Panc1 (cell line): ENCODE results near the gene MORF4L2. TPM values are rescaled to one million over a fixed set of nuclear protein-coding genes. Genes with fewer than 3 reads are reported as not detected.

ENCODE experiments used
- ATAC-seq: fragments of 200-7000 bp; cut with Tn5 transposase; 2 replicates; pipeline ENCODE4 v1.9.1; 2020; ENCODE audit warnings: mild to moderate bottlenecking, moderate library complexity
- BruUV-seq: library from RNA; stranded (reverse); fragments of 400-500 nt; replicated peaks from 2 replicates; lab custom pipeline; 2021; lab: Mats Ljungman, UMichigan
- CTCF ChIA-PET: fragments of 300-600 bp; sonication (Branson Sonifier 250); formaldehyde crosslinking; loops from one replicate; lab custom pipeline; 2022; ENCODE audit warnings: antibody characterized with exemption; lab: Charles Lee
- POLR2A ChIA-PET: fragments of 300-600 bp; sonication (Branson Sonifier 250); formaldehyde crosslinking; loops from one replicate; lab custom pipeline; 2022; ENCODE audit warnings: antibody characterized with exemption; lab: Charles Lee
- DNase-seq: peaks from one replicate; pipeline ENCODE4 v3.0.0-alpha.2; 2010; ENCODE audit warnings: low read depth, low spot score
- H3K27ac ChIP-seq: 2 replicates; pipeline ENCODE4 v1.5.1; 2011; ENCODE audit warnings: mild to moderate bottlenecking, low read length, inconsistent platforms
- H3K27me3 ChIP-seq: fragments of 200-500 bp; sonication (Bioruptor generic); 2 replicates; pipeline ENCODE4 v1.6.0; 2014; ENCODE audit warnings: low read length, inconsistent platforms; ENCODE audit not compliant: control insufficient read depth, insufficient read depth
- H3K36me3 ChIP-seq: fragments of 200-500 bp; sonication (Bioruptor generic); 2 replicates; pipeline ENCODE4 v1.5.1; 2014; ENCODE audit warnings: inconsistent platforms, mild to moderate bottlenecking, low read length, moderate library complexity; ENCODE audit not compliant: control insufficient read depth, insufficient read depth
- H3K4me1 ChIP-seq: 2 replicates; pipeline ENCODE4 v1.5.1; 2011; ENCODE audit warnings: inconsistent platforms, mild to moderate bottlenecking, low read length, moderate library complexity; ENCODE audit not compliant: control insufficient read depth, insufficient read depth
- H3K4me3 ChIP-seq, 2 experiments: 2 replicates each; pipeline ENCODE4 v1.5.1; 2011 to 2012; ENCODE audit warnings: low read depth in 2 of 2, low read length in 2 of 2, mild to moderate bottlenecking in 2 of 2, inconsistent platforms in 1 of 2, moderate library complexity in 1 of 2
- H3K9me3 ChIP-seq: fragments of 200-500 bp; sonication (Bioruptor generic); 2 replicates; pipeline ENCODE4 v1.5.1; 2014; ENCODE audit warnings: low read depth, mild to moderate bottlenecking, inconsistent platforms, low read length, moderate library complexity; ENCODE audit not compliant: control insufficient read depth, insufficient read depth
- POLR2AphosphoS5 ChIP-seq: IDR thresholded peaks from 2 replicates; pipeline ENCODE4 v1.6.1; 2012; ENCODE audit warnings: mild to moderate bottlenecking, low read depth, low read length, moderate library complexity
- SIN3A ChIP-seq: IDR thresholded peaks from 2 replicates; pipeline ENCODE4 v1.6.1; 2012; ENCODE audit warnings: low read depth, mild to moderate bottlenecking, low read length, moderate library complexity, borderline replicate concordance; ENCODE audit not compliant: insufficient read depth
- TCF7L2 ChIP-seq: IDR thresholded peaks from 2 replicates; pipeline ENCODE4 v1.6.1; 2011; ENCODE audit warnings: mild to moderate bottlenecking, low read depth, low read length, inconsistent platforms
- in situ Hi-C: cut with HindIII; loops from 2 replicates; pipeline ENCODE4 v1.10.0; 2016; ENCODE audit warnings: low sequenced_read_pairs, low pct_unique_long_range_greater_than_20kb
- intact Hi-C: fragments of 100-400 bp; cut with micrococcal nuclease; formaldehyde crosslinking; loops from one replicate; pipeline ENCODE4 v1.10.0; 2022; ENCODE audit not compliant: unreplicated experiment
- total RNA-seq: library from RNA; stranded (reverse); gene quantifications from one replicate; pipeline ENCODE4 v1.2.1, GENCODE V29; 2021; ENCODE audit not compliant: unreplicated experiment
- TF ChIP-seq, protein P1 (sequence below): fragments of 450-650 bp; IDR thresholded peaks from 2 replicates; pipeline ENCODE4 v1.5.1; 2017; ENCODE audit warnings: mild to moderate bottlenecking
- TF ChIP-seq, protein P2 (sequence below), 2 experiments: IDR thresholded peaks; 2 replicates each; pipeline ENCODE4 v1.6.1; 2011 to 2012; ENCODE audit warnings: low read depth in 2 of 2, control low read depth in 1 of 2, low read length in 1 of 2, mild to moderate bottlenecking in 1 of 2, moderate library complexity in 1 of 2; ENCODE audit not compliant: insufficient read depth in 1 of 2

The MORF4L2 gene
- total RNA-seq, 1 experiment from 2014 or later = 500 TPM

DNA sequence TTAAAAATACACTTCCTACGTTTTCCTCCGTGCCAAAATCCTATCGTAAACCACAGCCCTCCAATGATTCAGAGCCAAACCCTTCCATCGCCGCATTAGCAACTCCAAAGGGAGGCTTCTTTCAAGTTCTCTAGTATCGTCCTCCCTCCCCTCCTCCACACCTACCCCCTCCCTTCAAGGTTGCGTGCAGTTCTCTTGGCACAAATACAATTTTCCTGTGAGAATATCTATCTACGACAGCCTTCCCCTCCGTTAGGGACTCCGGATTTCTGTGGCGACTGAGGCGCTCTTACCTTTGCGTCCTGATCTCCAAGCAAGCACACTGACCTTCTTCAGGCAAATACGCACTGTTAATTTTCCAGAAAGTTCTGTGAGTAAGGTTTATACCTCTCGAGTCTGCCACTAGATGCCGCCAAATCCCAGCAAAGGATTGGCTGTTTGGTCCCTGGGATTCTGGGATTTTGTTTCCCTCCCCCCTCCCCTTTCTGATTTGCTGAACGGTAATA lies 1.2 kb upstream of the MORF4L2 start:
- Histone ChIP-seq H3K27ac (peak overlapping the region; percentile 99), H3K27me3 (no peaks in the 10 kb centered on the region), H3K4me3 (peak overlapping the region; percentile 81 to 99), H3K36me3 (peaks cover 23% of the 10 kb centered on the region), H3K9me3 (no peaks in the 10 kb centered on the region), H3K4me1 (peaks cover 23% of the 10 kb centered on the region)
- POLR2A ChIA-PET = no interaction called here
- intact Hi-C loops = loop anchor here (1.0 to 5.0 kb wide), 3 partner anchors 85 to 155 kb away; no protein-coding TSS in a partner anchor
- no TSS peak for BruUV-seq
- ATAC-seq = peak; percentile 43
- in situ Hi-C loops = no loop called here
- TF ChIP-seq, protein P1, sequence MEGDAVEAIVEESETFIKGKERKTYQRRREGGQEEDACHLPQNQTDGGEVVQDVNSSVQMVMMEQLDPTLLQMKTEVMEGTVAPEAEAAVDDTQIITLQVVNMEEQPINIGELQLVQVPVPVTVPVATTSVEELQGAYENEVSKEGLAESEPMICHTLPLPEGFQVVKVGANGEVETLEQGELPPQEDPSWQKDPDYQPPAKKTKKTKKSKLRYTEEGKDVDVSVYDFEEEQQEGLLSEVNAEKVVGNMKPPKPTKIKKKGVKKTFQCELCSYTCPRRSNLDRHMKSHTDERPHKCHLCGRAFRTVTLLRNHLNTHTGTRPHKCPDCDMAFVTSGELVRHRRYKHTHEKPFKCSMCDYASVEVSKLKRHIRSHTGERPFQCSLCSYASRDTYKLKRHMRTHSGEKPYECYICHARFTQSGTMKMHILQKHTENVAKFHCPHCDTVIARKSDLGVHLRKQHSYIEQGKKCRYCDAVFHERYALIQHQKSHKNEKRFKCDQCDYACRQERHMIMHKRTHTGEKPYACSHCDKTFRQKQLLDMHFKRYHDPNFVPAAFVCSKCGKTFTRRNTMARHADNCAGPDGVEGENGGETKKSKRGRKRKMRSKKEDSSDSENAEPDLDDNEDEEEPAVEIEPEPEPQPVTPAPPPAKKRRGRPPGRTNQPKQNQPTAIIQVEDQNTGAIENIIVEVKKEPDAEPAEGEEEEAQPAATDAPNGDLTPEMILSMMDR = peak; percentile 83
- TF ChIP-seq, protein P2, sequence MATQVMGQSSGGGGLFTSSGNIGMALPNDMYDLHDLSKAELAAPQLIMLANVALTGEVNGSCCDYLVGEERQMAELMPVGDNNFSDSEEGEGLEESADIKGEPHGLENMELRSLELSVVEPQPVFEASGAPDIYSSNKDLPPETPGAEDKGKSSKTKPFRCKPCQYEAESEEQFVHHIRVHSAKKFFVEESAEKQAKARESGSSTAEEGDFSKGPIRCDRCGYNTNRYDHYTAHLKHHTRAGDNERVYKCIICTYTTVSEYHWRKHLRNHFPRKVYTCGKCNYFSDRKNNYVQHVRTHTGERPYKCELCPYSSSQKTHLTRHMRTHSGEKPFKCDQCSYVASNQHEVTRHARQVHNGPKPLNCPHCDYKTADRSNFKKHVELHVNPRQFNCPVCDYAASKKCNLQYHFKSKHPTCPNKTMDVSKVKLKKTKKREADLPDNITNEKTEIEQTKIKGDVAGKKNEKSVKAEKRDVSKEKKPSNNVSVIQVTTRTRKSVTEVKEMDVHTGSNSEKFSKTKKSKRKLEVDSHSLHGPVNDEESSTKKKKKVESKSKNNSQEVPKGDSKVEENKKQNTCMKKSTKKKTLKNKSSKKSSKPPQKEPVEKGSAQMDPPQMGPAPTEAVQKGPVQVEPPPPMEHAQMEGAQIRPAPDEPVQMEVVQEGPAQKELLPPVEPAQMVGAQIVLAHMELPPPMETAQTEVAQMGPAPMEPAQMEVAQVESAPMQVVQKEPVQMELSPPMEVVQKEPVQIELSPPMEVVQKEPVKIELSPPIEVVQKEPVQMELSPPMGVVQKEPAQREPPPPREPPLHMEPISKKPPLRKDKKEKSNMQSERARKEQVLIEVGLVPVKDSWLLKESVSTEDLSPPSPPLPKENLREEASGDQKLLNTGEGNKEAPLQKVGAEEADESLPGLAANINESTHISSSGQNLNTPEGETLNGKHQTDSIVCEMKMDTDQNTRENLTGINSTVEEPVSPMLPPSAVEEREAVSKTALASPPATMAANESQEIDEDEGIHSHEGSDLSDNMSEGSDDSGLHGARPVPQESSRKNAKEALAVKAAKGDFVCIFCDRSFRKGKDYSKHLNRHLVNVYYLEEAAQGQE (IDR thresholded peaks at IDR 0.05; ENCODE audit: insufficient read depth in 1 of 2, low read depth in 2 of 2, low read length in 1 of 2) = no peak
- TF ChIP-seq TCF7L2 (0 out of 2 replicates have a peak, but pooled peaks have one; percentile 22), POLR2AphosphoS5 (peak; percentile 61), SIN3A (no peak)
- CTCF ChIA-PET = interaction anchor here (0.6 to 1.6 kb wide), 3 partner anchors 23 to 253 kb away, joined by 7 to 9 read pairs (median 8); no protein-coding TSS in a partner anchor
- DNase-seq = peak; percentile 77

DNA sequence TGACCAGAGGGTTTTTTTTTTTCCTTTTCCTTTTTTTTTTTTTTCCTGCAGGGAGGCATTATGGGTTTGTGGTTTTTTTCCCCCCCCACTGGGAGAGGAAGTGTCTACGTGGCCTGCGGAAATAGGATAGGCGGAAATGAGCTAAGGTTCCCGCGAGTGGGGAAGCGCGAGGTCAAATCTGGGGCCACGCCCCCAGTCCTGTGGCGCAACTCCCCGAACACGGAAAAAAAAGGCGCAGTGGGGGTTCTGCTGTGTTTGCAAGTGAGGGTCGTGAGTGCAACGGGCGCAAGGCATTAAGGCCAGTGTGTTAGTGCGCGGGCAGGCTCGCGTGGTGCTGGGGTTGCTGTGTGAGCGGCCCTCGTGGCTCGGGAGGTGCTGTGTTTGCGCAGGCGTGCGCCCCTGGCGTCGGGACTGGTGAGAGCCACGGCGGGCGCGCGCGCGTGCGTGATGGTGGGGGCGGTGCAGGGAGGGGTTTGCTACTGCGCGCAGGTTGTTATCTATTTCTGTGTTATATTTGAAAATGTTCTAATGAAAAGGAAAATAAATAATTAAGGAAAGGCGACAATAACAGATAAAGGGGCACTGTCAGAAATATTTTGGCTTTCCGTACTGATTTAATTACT lies 685 bp upstream of the MORF4L2 start:
- in situ Hi-C loops = no loop called here
- H3K27me3 ChIP-seq = no peaks in the 10 kb centered on the region
- TSS peak; percentile 80 for BruUV-seq
- H3K4me3 ChIP-seq = peak overlapping the region; percentile 81 to 99
- H3K36me3 ChIP-seq = peaks cover 29% of the 10 kb centered on the region
- no peak for DNase-seq
- peaks cover 25% of the 10 kb centered on the region for H3K4me1 ChIP-seq
- intact Hi-C loops = loop anchor here (5.0 kb wide), 2 partner anchors 85 to 155 kb away; no protein-coding TSS in a partner anchor
- H3K9me3 ChIP-seq = no peaks in the 10 kb centered on the region
- ChIA-PET CTCF (interaction anchor here (0.6 to 1.6 kb wide), 8 partner anchors 20 to 344 kb away, joined by 3 to 9 read pairs (median 7); no protein-coding TSS in a partner anchor), POLR2A (interaction anchor here (0.7 kb wide), 3 partner anchors 77 to 195 kb away, joined by 3 to 7 read pairs (median 7); no protein-coding TSS in a partner anchor)
- peak; percentile 86 for ATAC-seq
- TF ChIP-seq, protein P2 (IDR thresholded peaks at IDR 0.05; ENCODE audit: insufficient read depth in 1 of 2, low read depth in 2 of 2, low read length in 1 of 2) = peak in 1 of 2 experiments; percentile 17; a peak in 1 of 4 replicates
- TF ChIP-seq TCF7L2 = no peak
- TF ChIP-seq, protein P1 = 0 out of 2 replicates have a peak, but pooled peaks have one; percentile 23
- no peak for TF ChIP-seq SIN3A
- no peak; the same call in 1 of the 2 replicates for TF ChIP-seq POLR2AphosphoS5
- peak overlapping the region; percentile 99 for H3K27ac ChIP-seq
